ENCODE data around the gene ZNF766.
"Not testable (repeated sequence)": the region's sequence is repeated elsewhere in the genome, so short reads cannot be mapped to it uniquely, and the experiment has no call there.

Gene ZNF766

GRCh38 chr19:52269338-52270261, at the start of gene ZNF766:
TSS of gene ZNF766 (plus strand) at chr19:52269587. CDS start at chr19:52269614, 27 bp downstream.
- DNase-seq: peak; percentile 51 to 97 (median 92)

GRCh38 chr19:52219611-52220010, 49.8 kb upstream of the ZNF766 start:
- no peak for DNase-seq

- DNase-seq: no peak
Measured at GRCh38 chr19:52221031-52221430, 48.4 kb upstream of the ZNF766 start.

- no peak for DNase-seq
Measured at GRCh38 chr19:52221831-52222375, 47.5 kb upstream of the ZNF766 start.

- no peak for DNase-seq
Measured at GRCh38 chr19:52224211-52224610, 45.2 kb upstream of the ZNF766 start.

GRCh38 chr19:52226652-52227051, 42.7 kb upstream of the ZNF766 start:
- no peak for DNase-seq

GRCh38 chr19:52227196-52227940, 42.0 kb upstream of the ZNF766 start:
- no peak for DNase-seq

GRCh38 chr19:52227980-52228379, 41.4 kb upstream of the ZNF766 start:
- no peak for DNase-seq

GRCh38 chr19:52229524-52229923, 39.9 kb upstream of the ZNF766 start:
- DNase-seq: no peak

GRCh38 chr19:52230685-52231084, 38.7 kb upstream of the ZNF766 start:
- no peak for DNase-seq

- DNase-seq: no peak
Measured at GRCh38 chr19:52231154-52231910, 38.1 kb upstream of the ZNF766 start.

- DNase-seq: no peak
Measured at GRCh38 chr19:52234406-52234805, 35.0 kb upstream of the ZNF766 start.

- no peak for DNase-seq
Measured at GRCh38 chr19:52237197-52237596, 32.2 kb upstream of the ZNF766 start.

- peak in 35 of 56 donors; percentile 0 to 77 (median 12) for DNase-seq
Measured at GRCh38 chr19:52237771-52238400, 31.5 kb upstream of the ZNF766 start.

- no peak for DNase-seq
Measured at GRCh38 chr19:52244021-52244420, 25.4 kb upstream of the ZNF766 start.

- peak in 17 of 56 donors; percentile 1 to 52 (median 7) for DNase-seq
Measured at GRCh38 chr19:52248241-52248640, 21.1 kb upstream of the ZNF766 start.

- DNase-seq: no peak
Measured at GRCh38 chr19:52258426-52258825, 11.0 kb upstream of the ZNF766 start.

- DNase-seq: not testable (repeated sequence)
Measured at GRCh38 chr19:52265556-52265955, 3.8 kb upstream of the ZNF766 start.

- DNase-seq: peak in 1 of 56 donors; percentile 7
Measured at GRCh38 chr19:52270266-52270885, 989 bp downstream of the ZNF766 start.

GRCh38 chr19:52273301-52273700, 3.9 kb downstream of the ZNF766 start:
- no peak for DNase-seq

Data from amygdala (tissue), 56 donors.